ENCODE measurements around the gene HADHA.
A peak's percentile ranks its signal among the peaks of the same experiment; 100 is the strongest.
"Not testable (repeated sequence)": the region's sequence is repeated elsewhere in the genome, so short reads cannot be mapped to it uniquely, and the experiment has no call there.

HADHA gene

GRCh38 chr2:26244309-26245230, at the start of gene HADHA, which contains the start of gene HADHB:
Gene HADHA (minus strand): TSS chr2:26244632. CDS start chr2:26244596, 36 bp downstream.
Gene HADHB (plus strand): TSS chr2:26244939. CDS start chr2:26254255, 9,316 bp downstream.
- peak; percentile 83 to 86 for DNase-seq

- no peak for DNase-seq
Observed at GRCh38 chr2:26292646-26293045, 48.2 kb upstream of the HADHA start.

DNA sequence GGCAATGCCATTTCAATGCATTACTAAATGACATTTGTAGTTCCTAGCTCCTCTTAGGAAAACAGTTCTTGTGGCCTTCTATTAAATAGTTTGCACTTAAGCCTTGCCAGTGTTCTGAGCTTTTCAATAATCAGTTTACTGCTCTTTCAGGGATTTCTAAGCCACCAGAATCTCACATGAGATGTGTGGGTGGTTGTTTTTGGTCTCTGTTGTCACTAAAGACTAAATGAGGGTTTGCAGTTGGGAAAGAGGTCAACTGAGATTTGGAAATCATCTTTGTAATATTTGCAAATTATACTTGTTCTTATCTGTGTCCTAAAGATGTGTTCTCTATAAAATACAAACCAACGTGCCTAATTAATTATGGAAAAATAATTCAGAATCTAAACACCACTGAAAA, 45.6 kb upstream of the HADHA start:
- no peak for DNase-seq

GRCh38 chr2:26285931-26286330, 41.5 kb upstream of the HADHA start:
- no peak for DNase-seq

- no peak for DNase-seq
Observed at GRCh38 chr2:26284132-26284531, 39.7 kb upstream of the HADHA start.

GRCh38 chr2:26283606-26284005, 39.2 kb upstream of the HADHA start:
- no peak for DNase-seq

GRCh38 chr2:26281226-26281625, 36.8 kb upstream of the HADHA start:
- no peak for DNase-seq

GRCh38 chr2:26279886-26280285, 35.5 kb upstream of the HADHA start:
- DNase-seq, result no peak

GRCh38 chr2:26276484-26277227, 32.2 kb upstream of the HADHA start:
- DNase-seq, result no peak

DNA sequence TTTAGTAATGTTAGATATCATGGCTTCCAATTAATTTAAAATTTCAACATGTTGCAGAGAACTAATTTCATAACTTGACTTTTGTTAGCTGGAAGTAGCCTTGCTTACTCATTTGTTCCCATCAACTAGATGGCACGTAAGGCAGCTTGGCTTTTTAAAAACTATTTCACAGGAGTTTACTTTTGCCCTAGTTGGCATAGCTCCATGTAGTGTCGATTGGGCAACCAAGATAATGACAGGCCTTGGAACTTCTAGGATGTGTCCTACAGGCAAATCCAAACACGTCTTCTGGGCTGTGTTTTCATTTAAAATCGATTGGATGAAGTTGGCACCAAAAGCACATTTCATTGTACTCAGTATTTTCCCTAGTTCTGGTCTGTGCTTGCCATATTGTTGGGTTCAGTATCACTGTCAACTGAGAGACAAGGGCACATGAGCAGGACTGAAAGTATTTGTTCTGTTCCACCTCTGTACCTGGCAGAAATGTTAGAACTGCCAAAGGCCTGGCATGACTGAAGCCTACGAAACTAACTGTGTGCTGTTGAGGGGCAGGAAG, 29.7 kb upstream of the HADHA start:
- DNase-seq, result no peak

DNA sequence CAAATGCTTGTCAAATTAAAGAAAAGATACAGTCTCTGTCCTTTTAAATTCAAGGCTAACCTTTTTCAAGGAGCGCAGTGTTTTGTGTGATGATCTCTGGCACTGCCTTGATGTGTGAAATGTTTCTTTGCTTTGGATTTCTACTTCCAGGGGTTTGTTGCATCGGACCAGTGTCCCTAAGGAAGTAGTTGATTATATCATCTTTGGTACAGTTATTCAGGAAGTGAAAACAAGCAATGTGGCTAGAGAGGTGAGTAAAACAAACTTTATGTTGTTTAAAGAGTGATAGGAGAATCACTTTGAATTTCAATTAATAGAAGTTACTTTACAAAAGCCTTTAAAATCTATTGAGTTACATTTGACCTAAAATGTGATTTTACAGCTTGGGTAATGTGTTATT, 29.1 kb upstream of the HADHA start:
- no peak for DNase-seq

GRCh38 chr2:26270373-26270772, 25.9 kb upstream of the HADHA start:
- no peak for DNase-seq

GRCh38 chr2:26269571-26270158, 25.2 kb upstream of the HADHA start:
- no peak for DNase-seq

- not testable (repeated sequence) for DNase-seq
Observed at GRCh38 chr2:26268670-26269385, 24.4 kb upstream of the HADHA start.

GRCh38 chr2:26268213-26268612, 23.8 kb upstream of the HADHA start:
- no peak for DNase-seq

GRCh38 chr2:26258836-26259235, 14.4 kb upstream of the HADHA start:
- not testable (repeated sequence) for DNase-seq

DNA sequence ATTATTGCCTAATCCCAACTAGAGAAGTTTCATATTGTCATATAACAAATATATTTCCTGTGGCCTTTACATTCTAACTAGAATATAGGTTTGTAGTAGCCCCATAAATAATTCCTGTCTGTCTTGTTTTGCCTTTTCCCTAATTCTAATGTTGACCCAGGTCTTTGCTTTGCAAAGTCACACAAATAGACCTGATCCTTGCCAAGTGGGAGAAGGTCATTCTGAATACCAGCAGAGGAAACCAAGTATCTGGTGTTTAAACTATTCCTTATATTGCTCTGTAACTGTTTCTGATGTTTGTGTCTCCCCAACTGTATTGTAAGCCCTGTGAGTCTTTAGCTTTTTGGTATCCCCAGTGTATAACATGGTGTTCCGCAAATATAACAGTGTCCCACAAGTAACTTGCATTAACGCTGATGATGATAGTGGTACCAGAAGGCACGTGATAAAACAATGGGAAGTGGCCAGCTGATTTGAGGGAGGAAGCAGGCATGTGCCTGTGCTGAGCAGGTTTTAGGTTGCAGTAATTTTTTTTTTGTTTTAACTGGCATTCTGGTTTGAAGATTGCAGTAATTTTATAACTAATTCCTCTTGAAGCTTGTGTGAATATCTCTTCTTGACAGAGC, 11.4 kb upstream of the HADHA start:
- no peak for DNase-seq

- no peak for DNase-seq
Observed at GRCh38 chr2:26251893-26252292, 7.5 kb upstream of the HADHA start.

DNA sequence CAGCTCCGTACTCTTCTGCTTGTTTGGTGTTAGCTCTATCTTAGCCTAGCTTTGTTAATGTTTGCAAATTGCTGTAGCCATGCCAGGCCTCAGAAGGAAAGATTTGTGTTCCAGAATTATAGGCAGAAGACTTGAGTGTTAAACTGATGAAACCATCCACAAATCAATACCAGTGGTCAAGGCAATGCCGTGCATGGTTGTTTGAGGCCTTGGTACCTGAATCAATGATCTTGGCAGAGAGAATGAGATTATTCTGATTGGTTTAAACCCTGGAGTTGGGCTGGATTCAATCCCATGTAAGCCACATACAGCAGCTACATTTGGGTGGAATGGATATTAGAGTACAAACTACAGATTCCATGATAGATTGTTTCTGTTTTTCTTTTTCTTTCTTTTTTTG, 5.2 kb upstream of the HADHA start:
- no peak for DNase-seq

GRCh38 chr2:26246818-26247217, 2.4 kb upstream of the HADHA start:
- DNase-seq, result no peak

- no peak for DNase-seq
Observed at GRCh38 chr2:26245810-26246209, 1.4 kb upstream of the HADHA start.

GRCh38 chr2:26245231-26245732, 850 bp upstream of the HADHA start:
- no peak for DNase-seq
